DOHH2 (cell line): ENCODE measurements around the gene TMEM176B.

Experiments used
- CTCF ChIP-seq: fragments of 200-600 bp; sonication (generic); IDR thresholded peaks from one replicate; pipeline ENCODE4 v1.5.1; 2014; ENCODE audit warnings: antibody characterized with exemption, mild to moderate bottlenecking, low read depth, low read length; ENCODE audit not compliant: poor library complexity, severe bottlenecking
- EZH2phosphoT487 ChIP-seq: fragments of 200-600 bp; sonication (generic); IDR thresholded peaks from 2 replicates; pipeline ENCODE4 v1.6.1; 2017; ENCODE audit warnings: borderline replicate concordance, mild to moderate bottlenecking, antibody characterized with exemption, low read length, moderate library complexity, mixed read lengths

GRCh38 chr7:150799741-150800580 is at the start of gene TMEM176B:
- TF ChIP-seq EZH2phosphoT487 = no peak
- TF ChIP-seq CTCF = no peak
